ENCODE results near the gene EIF1B.

EIF1B gene

DNA sequence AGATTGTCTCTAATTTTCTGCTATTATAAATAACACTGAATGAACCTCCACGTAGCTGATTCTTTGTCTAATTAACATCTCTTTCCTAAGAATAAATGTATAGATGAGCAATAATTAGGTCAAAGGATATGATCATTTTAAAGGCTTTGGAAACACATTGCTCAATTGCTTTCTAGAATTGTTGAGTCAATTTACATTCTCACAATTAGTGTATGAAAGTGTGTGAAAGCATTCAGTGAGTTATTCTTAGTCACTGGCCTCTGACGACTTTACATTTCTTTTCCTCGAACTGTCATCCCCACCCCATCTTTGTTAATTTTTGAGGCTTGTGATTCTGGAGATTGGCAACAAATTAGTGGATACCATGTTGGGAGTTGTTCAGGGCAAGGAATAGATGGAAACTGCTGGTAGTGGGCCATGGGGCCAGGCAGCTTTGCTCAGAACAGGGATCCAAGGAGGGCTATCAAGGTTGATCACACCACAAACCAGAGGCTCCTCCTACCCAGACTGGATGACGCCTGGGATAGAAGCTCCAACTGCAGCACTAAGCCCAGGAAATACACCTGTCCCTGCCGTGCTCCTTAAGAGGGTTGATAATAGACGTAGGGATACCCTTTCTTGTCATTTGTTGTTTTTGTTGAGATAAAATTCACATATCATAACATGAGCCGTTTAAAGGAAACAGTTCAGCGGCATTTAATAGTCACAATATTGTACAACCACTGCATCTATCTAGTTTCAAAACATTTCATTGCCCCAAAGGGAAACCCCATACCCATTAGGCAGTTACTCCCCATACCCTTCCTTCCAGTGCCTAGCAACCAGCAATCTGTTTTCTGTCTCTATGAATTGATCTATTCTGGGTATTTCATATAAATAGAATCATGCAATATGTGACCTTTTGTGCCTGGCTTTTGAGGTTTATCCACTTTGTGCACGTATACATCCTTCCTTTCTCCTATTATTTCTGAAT is 27.9 kb downstream of the EIF1B start:
- DNase-seq (ENCODE audit: low read depth), result no peak
- TF ChIP-seq, protein P1, sequence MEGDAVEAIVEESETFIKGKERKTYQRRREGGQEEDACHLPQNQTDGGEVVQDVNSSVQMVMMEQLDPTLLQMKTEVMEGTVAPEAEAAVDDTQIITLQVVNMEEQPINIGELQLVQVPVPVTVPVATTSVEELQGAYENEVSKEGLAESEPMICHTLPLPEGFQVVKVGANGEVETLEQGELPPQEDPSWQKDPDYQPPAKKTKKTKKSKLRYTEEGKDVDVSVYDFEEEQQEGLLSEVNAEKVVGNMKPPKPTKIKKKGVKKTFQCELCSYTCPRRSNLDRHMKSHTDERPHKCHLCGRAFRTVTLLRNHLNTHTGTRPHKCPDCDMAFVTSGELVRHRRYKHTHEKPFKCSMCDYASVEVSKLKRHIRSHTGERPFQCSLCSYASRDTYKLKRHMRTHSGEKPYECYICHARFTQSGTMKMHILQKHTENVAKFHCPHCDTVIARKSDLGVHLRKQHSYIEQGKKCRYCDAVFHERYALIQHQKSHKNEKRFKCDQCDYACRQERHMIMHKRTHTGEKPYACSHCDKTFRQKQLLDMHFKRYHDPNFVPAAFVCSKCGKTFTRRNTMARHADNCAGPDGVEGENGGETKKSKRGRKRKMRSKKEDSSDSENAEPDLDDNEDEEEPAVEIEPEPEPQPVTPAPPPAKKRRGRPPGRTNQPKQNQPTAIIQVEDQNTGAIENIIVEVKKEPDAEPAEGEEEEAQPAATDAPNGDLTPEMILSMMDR (conservative IDR thresholded peaks at IDR 0.05; ENCODE audit: control insufficient read depth, insufficient read depth, low read depth, low read length), result no peak
- no peak overlapping the region for H3K4me3 ChIP-seq (ENCODE audit: control insufficient read depth, low read depth, low read length)

DNA sequence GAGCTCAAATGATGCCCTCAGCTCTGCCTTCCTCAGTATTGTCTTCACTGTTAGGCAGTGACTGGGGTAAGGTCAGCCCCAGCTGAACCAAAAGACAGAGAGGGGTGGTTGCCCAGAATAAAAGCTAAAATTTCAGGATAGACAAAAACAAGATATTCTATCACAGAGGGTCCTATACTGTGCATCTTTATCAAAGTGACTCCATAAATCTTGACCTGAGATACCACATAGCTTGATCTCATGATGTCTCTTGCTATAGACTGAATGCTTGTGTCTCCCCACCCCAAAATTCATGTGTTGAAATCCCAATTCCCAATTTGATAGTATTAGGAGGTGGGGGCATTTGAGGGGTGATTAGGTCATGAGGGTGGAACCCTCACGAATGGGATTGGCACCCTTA is 30.4 kb downstream of the EIF1B start:
- no peak for DNase-seq (ENCODE audit: low read depth)
- no peak overlapping the region for H3K4me3 ChIP-seq (ENCODE audit: control insufficient read depth, low read depth, low read length)
- TF ChIP-seq, protein P1 (conservative IDR thresholded peaks at IDR 0.05; ENCODE audit: control insufficient read depth, insufficient read depth, low read depth, low read length), result no peak

DNA sequence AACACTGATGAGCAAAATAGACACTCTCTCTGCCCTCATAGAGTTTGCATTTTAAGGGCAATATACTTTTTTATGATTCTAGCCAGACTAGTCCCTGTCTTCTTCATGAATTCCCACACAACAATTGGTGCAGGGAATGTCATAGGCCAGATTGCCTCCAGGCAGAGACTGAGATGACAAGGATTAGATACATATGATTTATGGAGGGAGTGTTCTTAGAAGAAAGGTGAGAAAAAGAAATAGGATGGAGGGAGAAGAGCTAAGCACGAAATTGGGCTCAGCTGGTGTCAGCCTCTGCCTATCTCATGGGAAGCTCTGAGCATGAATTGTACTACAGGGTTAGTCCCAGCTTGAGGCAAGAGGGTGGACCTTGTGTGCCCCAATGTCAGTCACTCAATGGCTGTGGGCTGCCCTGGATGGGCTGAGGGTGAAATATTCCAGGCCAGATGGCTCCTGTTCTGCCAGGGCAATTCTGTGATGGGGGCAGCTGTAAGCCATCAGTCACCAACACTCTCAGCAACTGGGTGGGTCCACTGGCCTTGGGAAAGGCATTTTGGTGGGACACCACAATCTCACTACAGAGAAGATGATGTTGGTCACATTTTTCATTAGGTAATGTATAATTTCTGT is 31.1 kb downstream of the EIF1B start:
- TF ChIP-seq, protein P1 (conservative IDR thresholded peaks at IDR 0.05; ENCODE audit: control insufficient read depth, insufficient read depth, low read depth, low read length), result no peak
- H3K4me3 ChIP-seq (ENCODE audit: control insufficient read depth, low read depth, low read length), result no peak overlapping the region

DNA sequence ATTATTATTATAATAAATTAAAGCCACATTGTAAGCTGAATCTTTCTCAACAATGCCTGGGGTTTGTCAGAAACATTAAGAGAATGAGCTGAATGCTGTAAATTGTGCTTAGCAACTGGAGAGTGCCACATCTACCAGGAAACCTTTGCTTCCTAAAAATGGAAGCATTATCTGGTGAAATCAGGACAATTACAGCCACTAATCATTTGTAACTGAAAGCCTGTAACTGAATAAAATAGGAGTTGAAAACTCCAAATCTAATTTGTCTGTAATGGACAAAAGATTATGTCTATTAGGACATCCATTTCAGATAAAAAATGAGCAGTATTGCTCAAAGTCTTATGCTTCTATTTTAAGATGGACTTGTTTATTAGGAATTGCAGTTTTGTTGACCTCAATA is 32.2 kb downstream of the EIF1B start:
- TF ChIP-seq, protein P1 (conservative IDR thresholded peaks at IDR 0.05; ENCODE audit: control insufficient read depth, insufficient read depth, low read depth, low read length), result no peak
- H3K4me3 ChIP-seq (ENCODE audit: control insufficient read depth, low read depth, low read length), result no peak overlapping the region

More for the DNA sequence above, 31.1 kb downstream of the EIF1B start:
- no peak for DNase-seq (ENCODE audit: low read depth)

DNA sequence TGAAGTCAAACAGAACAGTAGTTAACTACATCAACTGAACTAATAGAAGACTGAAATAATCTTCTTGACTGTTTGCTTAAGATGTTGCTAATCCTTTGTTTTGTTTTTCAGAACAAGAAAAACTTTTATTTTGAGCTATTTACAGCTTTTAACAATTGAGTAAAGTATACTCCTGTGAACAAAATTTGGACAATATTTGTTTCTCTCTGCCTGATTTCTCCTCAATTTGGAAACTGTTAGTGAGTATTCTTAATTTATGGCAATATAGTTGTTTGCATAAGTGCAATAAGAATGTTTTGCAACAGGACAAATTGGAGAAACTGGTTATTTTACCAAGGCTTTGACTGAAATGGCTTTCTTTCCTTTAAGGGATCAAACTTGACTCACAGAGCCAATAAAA is 41.0 kb downstream of the EIF1B start:
- DNase-seq (ENCODE audit: low read depth), result no peak
- H3K4me3 ChIP-seq (ENCODE audit: control insufficient read depth, low read depth, low read length), result no peak overlapping the region
- TF ChIP-seq, protein P1 (conservative IDR thresholded peaks at IDR 0.05; ENCODE audit: control insufficient read depth, insufficient read depth, low read depth, low read length), result no peak

More for the DNA sequence above, 32.2 kb downstream of the EIF1B start:
- no peak for DNase-seq (ENCODE audit: low read depth)

DNA sequence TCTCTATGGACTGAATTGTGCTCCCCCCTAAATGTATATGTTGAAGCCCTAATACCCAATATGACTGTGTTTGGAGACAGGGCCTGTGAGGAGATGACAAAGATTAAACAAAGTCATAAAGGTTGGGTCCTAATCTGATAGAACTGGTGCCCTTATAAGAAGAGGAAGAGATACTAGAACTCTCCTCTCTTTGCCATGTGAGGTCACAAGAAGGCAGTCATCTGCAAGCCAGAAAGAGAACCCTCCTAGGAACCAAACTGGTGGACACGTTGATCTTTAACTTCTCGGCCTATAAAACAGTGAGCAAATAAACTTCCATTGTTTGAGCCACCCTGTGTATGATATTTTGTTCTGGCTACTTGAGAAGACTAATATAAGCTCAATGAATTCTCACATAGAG is 45.9 kb downstream of the EIF1B start:
- H3K4me3 ChIP-seq (ENCODE audit: control insufficient read depth, low read depth, low read length), result no peak overlapping the region
- TF ChIP-seq, protein P1 (conservative IDR thresholded peaks at IDR 0.05; ENCODE audit: control insufficient read depth, insufficient read depth, low read depth, low read length), result no peak
- no peak for DNase-seq (ENCODE audit: low read depth)
